SK-N-SH (cell line): ENCODE measurements around the gene ANKUB1. TPM values are rescaled to one million over a fixed set of nuclear protein-coding genes. Genes with fewer than 3 reads are reported as not detected.

Experiments
- CTCF ChIA-PET: fragments of 300-600, 350-600 bp; formaldehyde crosslinking; extraction: SDS; loops from one replicate; lab custom pipeline; 2021; lab: Yijun Ruan, JAX
- POLR2A ChIA-PET: fragments of 350-600 bp; sonication (Branson Sonifier 250); formaldehyde crosslinking; extraction: SDS; loops from one replicate; lab custom pipeline; 2020; ENCODE audit warnings: antibody characterized with exemption, inconsistent platforms; lab: Yijun Ruan, JAX
- DNase-seq: peaks from one replicate; pipeline ENCODE4 v3.0.0; 2012
- H2AFZ ChIP-seq: fragments of 200-600 bp; sonication (generic); 2 replicates; pipeline ENCODE4 v1.8.1; 2016; ENCODE audit warnings: antibody characterized with exemption, mild to moderate bottlenecking, low read depth
- H3F3A ChIP-seq: fragments of 200-600 bp; sonication (generic); replicated peaks from 2 replicates; pipeline ENCODE3; 2016; ENCODE audit warnings: antibody characterized with exemption, mild to moderate bottlenecking; ENCODE audit not compliant: insufficient read depth
- H3K27ac ChIP-seq, 2 experiments: fragments of 200-500 bp in 1 of 2; fragments of 200-600 bp in 1 of 2; sonication (Bioruptor generic) in 1 of 2; sonication (generic), shearing (Covaris generic) in 1 of 2; 2 replicates each; pipeline versions ENCODE4 v1.5.1 to v1.6.1; 2014 to 2016; ENCODE audit warnings: low read depth in 2 of 2, inconsistent platforms in 1 of 2, low read length in 1 of 2, mild to moderate bottlenecking in 1 of 2, mixed read lengths in 1 of 2
- H3K27me3 ChIP-seq: fragments of 200-600 bp; sonication (generic), shearing (Covaris generic); 2 replicates; pipeline ENCODE4 v1.6.1; 2016; ENCODE audit warnings: mixed run types; ENCODE audit not compliant: insufficient read depth
- H3K36me3 ChIP-seq, 2 experiments: fragments of 200-500 bp in 1 of 2; fragments of 200-600 bp in 1 of 2; sonication (Bioruptor generic) in 1 of 2; sonication (generic) in 1 of 2; replicated peaks in 1 of 2; 2 replicates each; pipeline versions ENCODE3 to v1.5.1; 2014 to 2016; ENCODE audit warnings: low read length in 1 of 2, mild to moderate bottlenecking in 1 of 2; ENCODE audit not compliant: insufficient read depth in 2 of 2, control insufficient read depth in 1 of 2
- H3K4me1 ChIP-seq, 2 experiments: fragments of 200-500 bp in 1 of 2; fragments of 200-600 bp in 1 of 2; sonication (Bioruptor generic) in 1 of 2; sonication (generic), shearing (Covaris generic) in 1 of 2; 2 replicates each; pipeline versions ENCODE4 v1.5.1 to v1.6.1; 2014 to 2016; ENCODE audit warnings: low read depth in 1 of 2, low read length in 1 of 2, mixed run types in 1 of 2; ENCODE audit not compliant: insufficient read depth in 2 of 2, control insufficient read depth in 1 of 2
- H3K4me2 ChIP-seq: fragments of 200-600 bp; sonication (generic), shearing (Covaris generic); 2 replicates; pipeline ENCODE4 v1.6.1; 2017; ENCODE audit warnings: mixed run types
- H3K4me3 ChIP-seq, 2 experiments: fragments of 200-500 bp in 1 of 2; fragments of 200-600 bp in 1 of 2; sonication (Bioruptor generic) in 1 of 2; sonication (generic), shearing (Covaris generic) in 1 of 2; 2 replicates each; pipeline versions ENCODE4 v1.5.1 to v1.8.1; 2014 to 2016; ENCODE audit warnings: low read depth in 2 of 2, inconsistent platforms in 1 of 2, low read length in 1 of 2, mild to moderate bottlenecking in 1 of 2, mixed read lengths in 1 of 2, moderate library complexity in 1 of 2
- H3K79me2 ChIP-seq: fragments of 200-600 bp; sonication (generic); 2 replicates; pipeline ENCODE4 v1.8.1; 2017; ENCODE audit warnings: mild to moderate bottlenecking; ENCODE audit not compliant: insufficient read depth
- H3K9ac ChIP-seq: fragments of 200-600 bp; sonication (generic); 2 replicates; pipeline ENCODE4 v1.6.1; 2017; ENCODE audit warnings: mixed run types
- H3K9me2 ChIP-seq: fragments of 200-600 bp; sonication (generic); 2 replicates; pipeline ENCODE4 v1.6.1; 2017; ENCODE audit warnings: mixed run types
- H3K9me3 ChIP-seq: fragments of 200-600 bp; sonication (generic); 2 replicates; pipeline ENCODE4 v1.6.1; 2017; ENCODE audit warnings: mixed run types, mild to moderate bottlenecking, moderate library complexity
- H4K20me1 ChIP-seq: fragments of 200-600 bp; sonication (generic); 2 replicates; pipeline ENCODE4 v1.6.1; 2017; ENCODE audit warnings: mild to moderate bottlenecking, mixed run types; ENCODE audit not compliant: insufficient read depth
- CTCF ChIP-seq: fragments of 200-600 bp; sonication (generic); IDR thresholded peaks from 2 replicates; pipeline ENCODE4 v1.6.1; 2017; ENCODE audit warnings: antibody characterized with exemption, mild to moderate bottlenecking, moderate library complexity
- EZH2phosphoT487 ChIP-seq: fragments of 200-600 bp; sonication (generic); IDR thresholded peaks from 2 replicates; pipeline ENCODE4 v1.6.1; 2017; ENCODE audit warnings: low read depth, mixed run types, mild to moderate bottlenecking, antibody characterized with exemption, moderate library complexity, borderline replicate concordance
- FOXJ3 ChIP-seq: sonication (generic); formaldehyde crosslinking; IDR thresholded peaks from 2 replicates; pipeline ENCODE4 v1.5.1; 2020; ENCODE audit warnings: mild to moderate bottlenecking, missing genetic modification reagents
- FOXM1 ChIP-seq: IDR thresholded peaks from 2 replicates; pipeline ENCODE4 v1.4.0; 2012; ENCODE audit warnings: low read depth, mild to moderate bottlenecking
- IRF3 ChIP-seq: fragments of 150-350 bp; IDR thresholded peaks from 2 replicates; pipeline ENCODE4 v1.6.1; 2016; ENCODE audit warnings: mild to moderate bottlenecking, low read depth, low read length
- MAX ChIP-seq: IDR thresholded peaks from 2 replicates; pipeline ENCODE4 v1.4.0; 2012; ENCODE audit warnings: low read depth
- MEF2A ChIP-seq: IDR thresholded peaks from 2 replicates; pipeline ENCODE4 v1.4.0; 2012; ENCODE audit warnings: low read depth, borderline replicate concordance
- NRF1 ChIP-seq: IDR thresholded peaks from 2 replicates; pipeline ENCODE4 v1.6.1; 2012; ENCODE audit warnings: low read depth, mild to moderate bottlenecking, low read length
- PBX3 ChIP-seq: IDR thresholded peaks from 2 replicates; pipeline ENCODE4; 2012
- RCOR1 ChIP-seq: fragments of 150-350 bp; IDR thresholded peaks from 2 replicates; pipeline ENCODE4 v1.6.1; 2017; ENCODE audit warnings: antibody characterized with exemption, low read length
- REST ChIP-seq: IDR thresholded peaks from 2 replicates; pipeline ENCODE4 v1.6.1; 2012; ENCODE audit warnings: mild to moderate bottlenecking, low read depth, low read length, moderate library complexity
- RXRA ChIP-seq: IDR thresholded peaks from 2 replicates; pipeline ENCODE4 v1.4.0; 2012; ENCODE audit warnings: low read depth, mild to moderate bottlenecking, borderline replicate concordance
- SIN3A ChIP-seq: IDR thresholded peaks from 2 replicates; pipeline ENCODE4 v1.6.1; 2012; ENCODE audit warnings: low read depth, mild to moderate bottlenecking, low read length, moderate library complexity, borderline replicate concordance
- SMC3 ChIP-seq: IDR thresholded peaks from 2 replicates; pipeline ENCODE4 v1.6.1; 2012; ENCODE audit warnings: low read depth, low read length, improper control_type of control experiment
- TEAD4 ChIP-seq: IDR thresholded peaks from 2 replicates; pipeline ENCODE4 v1.4.0; 2012; ENCODE audit warnings: mild to moderate bottlenecking, borderline replicate concordance; ENCODE audit not compliant: insufficient read depth
- USF2 ChIP-seq: fragments of 150-350 bp; IDR thresholded peaks from 2 replicates; pipeline ENCODE4 v1.6.1; 2017; ENCODE audit warnings: antibody characterized with exemption, low read length, low read depth, borderline replicate concordance
- YY1 ChIP-seq: IDR thresholded peaks from 2 replicates; pipeline ENCODE4 v1.4.0; 2012; ENCODE audit warnings: low read depth, mild to moderate bottlenecking
- WGBS: methylation state at CpG from one replicate; pipeline ENCODE4 v1.1.6; 2017; ENCODE audit warnings: low lambda C conversion rate; 5-methylcytosine and 5-hydroxymethylcytosine counted together
- polyA plus RNA-seq, 3 experiments: library from polyadenylated mRNA; depleted of rRNA; stranded (reverse); fragments of >200 nt; gene quantifications; 2 replicates each; pipeline ENCODE4 v1.2.3, GENCODE V29; 2012

The ANKUB1 gene
- polyA plus RNA-seq, 1 of the 3 experiments (the other 2 are of a cell fraction) = not detected

GRCh38 chr3:149796026-149796425, 3.7 kb upstream of the ANKUB1 start:
- no peaks in the 10 kb centered on the region for H3F3A ChIP-seq
- no peak for DNase-seq
- no peak overlapping the region for H3K9ac ChIP-seq
- H3K9me2 ChIP-seq = no peaks in the 10 kb centered on the region
- no peaks in the 10 kb centered on the region for H3K4me1 ChIP-seq
- no peaks in the 10 kb centered on the region for H3K79me2 ChIP-seq
- POLR2A ChIA-PET = no interaction called here
- no peak overlapping the region for H3K4me3 ChIP-seq
- TF ChIP-seq MAX (no peak), USF2 (no peak), REST (no peak), TEAD4 (no peak), EZH2phosphoT487 (no peak)
- no peaks in the 10 kb centered on the region for H3K27me3 ChIP-seq
- no peaks in the 10 kb centered on the region for H3K36me3 ChIP-seq
- H3K9me3 ChIP-seq = no peaks in the 10 kb centered on the region
- no peak overlapping the region for H2AFZ ChIP-seq
- CTCF ChIA-PET = interaction anchor here (0.6 to 2.7 kb wide), 2 partner anchors 12 to 393 kb away, joined by 3 to 11 read pairs; no protein-coding TSS in a partner anchor
- 96% methylated on average over 1 of the region's 1 CpG for WGBS
- no peak overlapping the region for H3K4me2 ChIP-seq
- no peaks in the 10 kb centered on the region for H4K20me1 ChIP-seq
- no peak overlapping the region for H3K27ac ChIP-seq

GRCh38 chr3:149790698-149791097, 1.7 kb downstream of the ANKUB1 start:
- no peaks in the 10 kb centered on the region for H3K79me2 ChIP-seq
- no peak overlapping the region for H3K4me2 ChIP-seq
- no peaks in the 10 kb centered on the region for H3K4me1 ChIP-seq
- 0 out of 2 replicates have a peak overlapping the region, but pooled peaks have one; percentile 52 for H2AFZ ChIP-seq
- no peaks in the 10 kb centered on the region for H3K9me2 ChIP-seq
- no peak overlapping the region for H3K27ac ChIP-seq
- H3F3A ChIP-seq = no peaks in the 10 kb centered on the region
- no peak overlapping the region for H3K4me3 ChIP-seq
- H3K9ac ChIP-seq = no peak overlapping the region
- no peak for DNase-seq
- H3K36me3 ChIP-seq = no peaks in the 10 kb centered on the region
- H3K27me3 ChIP-seq = no peaks in the 10 kb centered on the region
- no peaks in the 10 kb centered on the region for H4K20me1 ChIP-seq
- H3K9me3 ChIP-seq = no peaks in the 10 kb centered on the region
- ChIA-PET POLR2A (no interaction called here), CTCF (no interaction called here)
- WGBS = 50% methylated on average over 3 of the region's 3 CpGs
- TF ChIP-seq MEF2A (no peak), SIN3A (no peak), NRF1 (no peak), RCOR1 (no peak), PBX3 (no peak), FOXJ3 (CRISPR knock-in tag) (no peak), CTCF (no peak), RXRA (no peak), FOXM1 (no peak), IRF3 (no peak), YY1 (no peak), SMC3 (no peak)
